Measurements from ENCODE around the gene B4GALNT4.
"Not testable (repeated sequence)": the region's sequence is repeated elsewhere in the genome, so short reads cannot be mapped to it uniquely, and the experiment has no call there.

Gene B4GALNT4

GRCh38 chr11:360326-361280, 8.7 kb upstream of the B4GALNT4 start:
- no peak for DNase-seq

GRCh38 chr11:362642-363442, 6.5 kb upstream of the B4GALNT4 start:
- no peak for DNase-seq

GRCh38 chr11:363443-363805, 5.9 kb upstream of the B4GALNT4 start:
- not testable (repeated sequence) for DNase-seq

GRCh38 chr11:363948-364761, 5.1 kb upstream of the B4GALNT4 start:
- DNase-seq = peak; percentile 62

- no peak for DNase-seq
These were observed 4.1 kb upstream of the B4GALNT4 start for GRCh38 chr11:364991-365725.

- DNase-seq = no peak
These were observed 3.5 kb upstream of the B4GALNT4 start for GRCh38 chr11:365831-366230.

GRCh38 chr11:367956-368413, 1.3 kb upstream of the B4GALNT4 start:
- DNase-seq = no peak

GRCh38 chr11:368414-369335, 624 bp upstream of the B4GALNT4 start:
- DNase-seq = no peak

GRCh38 chr11:370070-370941, 1.0 kb downstream of the B4GALNT4 start:
- DNase-seq = no peak

- DNase-seq = no peak
These were observed 1.8 kb downstream of the B4GALNT4 start for GRCh38 chr11:371051-371450.

- no peak for DNase-seq
These were observed 2.7 kb downstream of the B4GALNT4 start for GRCh38 chr11:371716-372590.

- no peak for DNase-seq
These were observed 3.8 kb downstream of the B4GALNT4 start for GRCh38 chr11:372809-373715.

GRCh38 chr11:373716-374551, 4.6 kb downstream of the B4GALNT4 start:
- DNase-seq = no peak

GRCh38 chr11:375065-376025, 6.0 kb downstream of the B4GALNT4 start:
- no peak for DNase-seq

GRCh38 chr11:376531-377173, 7.4 kb downstream of the B4GALNT4 start:
- no peak for DNase-seq
